HFFc6 (cell line): ENCODE measurements around the gene CD28. TPM values are rescaled to one million over a fixed set of nuclear protein-coding genes. Genes with fewer than 3 reads are reported as not detected.
"Not testable (repeated sequence)": the region's sequence is repeated elsewhere in the genome, so short reads cannot be mapped to it uniquely, and the experiment has no call there.

Source experiments
- DNase-seq: peaks from one replicate; pipeline ENCODE4 v3.0.0-alpha.2; 2018
- H3K27ac Mint-ChIP-seq: 2 replicates; pipeline ENCODE4 v1.8.0; 2020; ENCODE audit warnings: mild to moderate bottlenecking, mixed read lengths
- H3K27me3 Mint-ChIP-seq: 2 replicates; pipeline ENCODE4 v1.8.0; 2021; ENCODE audit warnings: mild to moderate bottlenecking, moderate library complexity, mixed read lengths; ENCODE audit not compliant: insufficient read depth
- H3K36me3 Mint-ChIP-seq: 2 replicates; pipeline ENCODE4 v1.8.0; 2021; ENCODE audit warnings: low read depth, mixed read lengths
- H3K4me1 Mint-ChIP-seq: 2 replicates; pipeline ENCODE4 v1.8.0; 2020; ENCODE audit warnings: low read depth, mixed read lengths
- H3K4me3 Mint-ChIP-seq: 2 replicates; pipeline ENCODE4 v1.8.0; 2020; ENCODE audit warnings: mild to moderate bottlenecking, moderate library complexity, mixed read lengths
- H3K9me3 Mint-ChIP-seq: 2 replicates; pipeline ENCODE4 v1.8.0; 2020; ENCODE audit warnings: mild to moderate bottlenecking, mixed read lengths
- CTCF ChIP-seq: fragments of 200-600 bp; sonication (generic); IDR thresholded peaks from 2 replicates; pipeline ENCODE4 v1.5.0; 2021; ENCODE audit warnings: antibody characterized with exemption, mild to moderate bottlenecking
- total RNA-seq, 6 experiments: library from RNA; stranded (reverse); fragmentation: NEBNext Ultra II Directional; extraction: Animal tissue kit (Norgen Biotek cat#: 25700); gene quantifications; 2 replicates in 1 of 6; 3 replicates in 5 of 6; pipeline ENCODE4 v1.2.3, GENCODE V29; 2021

Gene CD28
- total RNA-seq, 6 experiments from 2014 or later, result not detected

GRCh38 chr2:203763938-203764664 is 57.7 kb downstream of the CD28 start:
- H3K27ac Mint-ChIP-seq, result no peak overlapping the region
- DNase-seq, result no peak
- no peak overlapping the region for H3K4me3 Mint-ChIP-seq

GRCh38 chr2:203772456-203773165 is 66.2 kb downstream of the CD28 start:
- H3K4me1 Mint-ChIP-seq, result peaks cover 34% of the 10 kb centered on the region
- DNase-seq, result no peak
- H3K4me3 Mint-ChIP-seq, result no peak overlapping the region
- H3K27ac Mint-ChIP-seq, result no peak overlapping the region
- no peaks in the 10 kb centered on the region for H3K9me3 Mint-ChIP-seq
- peaks cover 3% of the 10 kb centered on the region for H3K27me3 Mint-ChIP-seq
- no peak for TF ChIP-seq CTCF
- no peaks in the 10 kb centered on the region for H3K36me3 Mint-ChIP-seq

More at GRCh38 chr2:203763938-203764664, 57.7 kb downstream of the CD28 start:
- H3K27me3 Mint-ChIP-seq, result peaks cover 4% of the 10 kb centered on the region; the same call in 1 of the 2 replicates
- no peaks in the 10 kb centered on the region for H3K36me3 Mint-ChIP-seq
- peaks cover 30% of the 10 kb centered on the region for H3K4me1 Mint-ChIP-seq
- no peak for TF ChIP-seq CTCF
- H3K9me3 Mint-ChIP-seq, result no peaks in the 10 kb centered on the region

- Mint-ChIP-seq H3K9me3 (no peaks in the 10 kb centered on the region; the same call in 1 of the 2 replicates), H3K36me3 (peaks cover 8% of the 10 kb centered on the region), H3K4me3 (no peak overlapping the region), H3K4me1 (peaks cover 34% of the 10 kb centered on the region), H3K27ac (no peak overlapping the region), H3K27me3 (peaks cover 3% of the 10 kb centered on the region)
- peak; percentile 2 for DNase-seq
- TF ChIP-seq CTCF, result no peak
Measured at GRCh38 chr2:203774760-203775159, 68.3 kb downstream of the CD28 start.

GRCh38 chr2:203775684-203776083 is 69.2 kb downstream of the CD28 start:
- TF ChIP-seq CTCF, result no peak
- no peak overlapping the region for H3K4me3 Mint-ChIP-seq
- no peak overlapping the region for H3K27ac Mint-ChIP-seq
- no peaks in the 10 kb centered on the region; the same call in 1 of the 2 replicates for H3K9me3 Mint-ChIP-seq
- peaks cover 34% of the 10 kb centered on the region for H3K4me1 Mint-ChIP-seq
- peaks cover 3% of the 10 kb centered on the region for H3K27me3 Mint-ChIP-seq
- DNase-seq, result no peak
- H3K36me3 Mint-ChIP-seq, result peaks cover 11% of the 10 kb centered on the region

GRCh38 chr2:203777030-203777429 is 70.6 kb downstream of the CD28 start:
- peaks cover 3% of the 10 kb centered on the region for H3K27me3 Mint-ChIP-seq
- peaks cover 11% of the 10 kb centered on the region for H3K36me3 Mint-ChIP-seq
- TF ChIP-seq CTCF, result no peak
- H3K9me3 Mint-ChIP-seq, result no peaks in the 10 kb centered on the region; the same call in 1 of the 2 replicates
- DNase-seq, result no peak
- no peak overlapping the region for H3K4me3 Mint-ChIP-seq
- H3K4me1 Mint-ChIP-seq, result peaks cover 46% of the 10 kb centered on the region
- H3K27ac Mint-ChIP-seq, result no peak overlapping the region

GRCh38 chr2:203779477-203780073 is 73.1 kb downstream of the CD28 start:
- not testable (repeated sequence) for H3K27ac Mint-ChIP-seq
- peaks cover 54% of the 10 kb centered on the region for H3K4me1 Mint-ChIP-seq

More at GRCh38 chr2:203779477-203780073, 73.1 kb downstream of the CD28 start:
- not testable (repeated sequence) for H3K9me3 Mint-ChIP-seq, H3K4me3 Mint-ChIP-seq, DNase-seq, H3K27me3 Mint-ChIP-seq
- H3K36me3 Mint-ChIP-seq, result peaks cover 11% of the 10 kb centered on the region
